HG02610 (cell line): ENCODE results near the gene PDCD5.

Experiments
- ATAC-seq: cut with Tn5 transposase; IDR thresholded peaks from one replicate; pipeline ENCODE4 v1.9.1; 2021; ENCODE audit warnings: mild to moderate bottlenecking, moderate library complexity; ENCODE audit not compliant: unreplicated experiment

The PDCD5 gene

DNA sequence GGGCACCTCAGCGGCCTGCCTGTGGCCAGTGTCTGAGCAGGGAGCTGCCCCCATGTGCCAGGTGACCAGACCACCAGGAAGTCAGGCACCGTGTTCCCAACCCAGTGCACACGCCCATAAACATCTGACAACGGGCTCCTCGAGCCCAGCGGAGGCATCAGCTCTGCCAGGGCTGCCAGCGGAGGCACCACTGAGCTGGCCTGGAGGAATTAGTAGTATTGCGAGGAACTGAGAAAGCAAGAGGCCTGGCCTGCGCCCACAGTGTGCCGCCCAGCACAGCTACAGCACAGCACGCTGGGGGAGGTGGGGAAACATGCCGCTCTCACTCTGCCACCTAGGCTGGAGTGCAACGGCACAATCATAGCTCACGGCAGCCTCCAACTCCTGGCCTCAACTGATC is 49.3 kb downstream of the PDCD5 start:
- ATAC-seq, result no peak

GRCh38 chr19:32631381-32631780 is 50.4 kb downstream of the PDCD5 start:
- no peak for ATAC-seq
